EH (cell line): ENCODE data around the gene GJC2.
A peak's percentile ranks its signal among the peaks of the same experiment; 100 is the strongest.
"Not testable (repeated sequence)": the region's sequence is repeated elsewhere in the genome, so short reads cannot be mapped to it uniquely, and the experiment has no call there.

Source experiments
- DNase-seq: peaks from one replicate; pipeline ENCODE4 v3.0.0-alpha.2; 2015; ENCODE audit warnings: low read depth

GJC2 gene

GRCh38 chr1:228173528-228174481 lies 24.1 kb downstream of the GJC2 start:
- DNase-seq = not testable (repeated sequence)

GRCh38 chr1:228174482-228175315 lies 25.0 kb downstream of the GJC2 start:
- DNase-seq = peak; percentile 17

- DNase-seq = no peak
Observed at GRCh38 chr1:228175316-228176023, 25.7 kb downstream of the GJC2 start.

GRCh38 chr1:228176024-228176395 lies 26.3 kb downstream of the GJC2 start:
- no peak for DNase-seq

- DNase-seq = no peak
Observed at GRCh38 chr1:228176461-228177182, 26.9 kb downstream of the GJC2 start.

- no peak for DNase-seq
Observed at GRCh38 chr1:228177183-228177475, 27.4 kb downstream of the GJC2 start.

GRCh38 chr1:228177721-228178710 lies 28.3 kb downstream of the GJC2 start:
- DNase-seq = no peak

- DNase-seq = peak; percentile 12
Observed at GRCh38 chr1:228178737-228179684, 29.3 kb downstream of the GJC2 start.

GRCh38 chr1:228180271-228180958 lies 30.7 kb downstream of the GJC2 start:
- no peak for DNase-seq

- DNase-seq = no peak
Observed at GRCh38 chr1:228180959-228181644, 31.4 kb downstream of the GJC2 start.

- DNase-seq = no peak
Observed at GRCh38 chr1:228181645-228182034, 31.9 kb downstream of the GJC2 start.

- DNase-seq = no peak
Observed at GRCh38 chr1:228182296-228183030, 32.7 kb downstream of the GJC2 start.

- no peak for DNase-seq
Observed at GRCh38 chr1:228184152-228184551, 34.4 kb downstream of the GJC2 start.

- DNase-seq = no peak
Observed at GRCh38 chr1:228185641-228185965, 35.9 kb downstream of the GJC2 start.

GRCh38 chr1:228188249-228188648 lies 38.5 kb downstream of the GJC2 start:
- not testable (repeated sequence) for DNase-seq

- no peak for DNase-seq
Observed at GRCh38 chr1:228190182-228190581, 40.5 kb downstream of the GJC2 start.

- DNase-seq = no peak
Observed at GRCh38 chr1:228190778-228191177, 41.0 kb downstream of the GJC2 start.

GRCh38 chr1:228194436-228194835 lies 44.7 kb downstream of the GJC2 start:
- no peak for DNase-seq
